Breast epithelium (tissue), 3 donors: ENCODE data around the gene TBRG4.

ENCODE experiments used
- CTCF ChIP-seq, 3 donors: fragments of 450-650 bp; IDR thresholded peaks; one replicate each; pipeline ENCODE4 v1.5.1; 2016 to 2017; ENCODE audit warnings: antibody characterized with exemption in 3 of 3, mild to moderate bottlenecking in 3 of 3, moderate library complexity in 3 of 3
- POLR2A ChIP-seq: fragments of 450-650 bp; IDR thresholded peaks from one replicate; pipeline ENCODE4 v1.6.1; 2016; ENCODE audit warnings: antibody characterized with exemption, mild to moderate bottlenecking, moderate library complexity
- POLR2AphosphoS5 ChIP-seq, 3 donors: sonication (generic); formaldehyde crosslinking; IDR thresholded peaks; one replicate each; pipeline ENCODE4 v1.6.1; 2017; ENCODE audit warnings: antibody characterized with exemption in 3 of 3

- TF ChIP-seq POLR2AphosphoS5 (IDR thresholded peaks at IDR 0.05) (no peak), CTCF (IDR thresholded peaks at IDR 0.05) (no peak), POLR2A (no peak)
Observed at GRCh38 chr7:45158471-45158870, 47.0 kb upstream of the TBRG4 start.
